IPS-NIHi7 (cell line): ENCODE data around the gene ZNF586.
"Not testable (repeated sequence)": the region's sequence is repeated elsewhere in the genome, so short reads cannot be mapped to it uniquely, and the experiment has no call there.

Source experiments
- DNase-seq: peaks from one replicate; pipeline ENCODE4 v3.0.0; 2012; ENCODE audit warnings: mixed read lengths; ENCODE audit errors: extremely low spot score

Gene ZNF586

GRCh38 chr19:57796580-57796979, 27.1 kb downstream of the ZNF586 start:
- not testable (repeated sequence) for DNase-seq

DNA sequence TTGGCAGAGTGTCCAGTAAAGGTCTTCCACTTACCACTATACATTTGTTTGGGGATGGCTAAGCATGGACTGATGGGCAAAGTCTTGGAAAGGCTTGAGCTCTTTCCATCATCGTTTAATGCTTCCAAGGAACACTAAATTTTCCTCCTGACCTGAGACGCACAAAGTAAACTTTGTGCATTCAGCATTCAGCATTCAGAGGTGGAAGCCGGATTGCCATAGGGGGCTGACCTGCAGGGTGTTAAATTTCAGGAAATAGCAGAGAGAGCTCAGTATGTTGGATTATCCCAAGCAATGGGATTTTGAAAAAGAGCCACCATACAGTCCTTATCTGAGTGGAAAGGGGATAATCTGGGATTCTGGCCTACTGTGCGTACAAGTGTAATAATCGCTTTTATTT, 31.2 kb downstream of the ZNF586 start:
- no peak for DNase-seq

DNA sequence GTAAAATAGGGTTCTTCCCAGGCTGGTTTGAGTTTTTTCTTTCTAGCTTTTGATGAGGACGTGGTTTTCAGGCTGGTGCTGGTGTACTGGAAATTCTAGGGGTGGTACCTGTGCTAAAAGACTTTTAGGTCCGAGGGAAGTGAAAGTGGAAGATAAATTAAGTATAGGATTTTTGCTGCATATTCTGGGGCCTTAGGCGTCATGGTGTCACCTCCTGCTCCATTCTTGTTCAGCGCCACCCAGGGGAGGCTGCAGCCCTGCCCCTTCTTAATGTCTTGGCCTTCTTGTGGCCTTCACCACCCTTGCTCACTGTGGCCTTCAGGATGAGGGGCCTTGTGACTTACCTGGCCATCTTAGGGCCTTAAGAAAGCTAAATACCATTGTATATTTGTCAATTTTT, 32.8 kb downstream of the ZNF586 start:
- DNase-seq, result no peak

DNA sequence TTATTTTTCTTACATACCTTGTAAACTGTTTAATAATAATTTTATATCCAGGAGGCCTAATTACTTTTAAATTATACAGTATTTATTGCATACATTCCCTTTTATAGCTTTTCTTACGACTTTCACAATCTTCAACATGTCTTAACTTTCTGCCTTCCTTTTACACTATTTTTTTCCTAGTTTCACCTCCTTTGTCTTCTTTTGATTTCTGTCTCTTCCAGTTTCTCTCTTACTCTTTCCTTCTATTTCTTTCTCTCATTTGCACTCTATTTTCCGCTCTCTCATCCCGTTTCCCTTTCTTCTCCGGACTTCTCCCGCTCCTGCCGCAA, 33.8 kb downstream of the ZNF586 start:
- DNase-seq, result no peak

DNA sequence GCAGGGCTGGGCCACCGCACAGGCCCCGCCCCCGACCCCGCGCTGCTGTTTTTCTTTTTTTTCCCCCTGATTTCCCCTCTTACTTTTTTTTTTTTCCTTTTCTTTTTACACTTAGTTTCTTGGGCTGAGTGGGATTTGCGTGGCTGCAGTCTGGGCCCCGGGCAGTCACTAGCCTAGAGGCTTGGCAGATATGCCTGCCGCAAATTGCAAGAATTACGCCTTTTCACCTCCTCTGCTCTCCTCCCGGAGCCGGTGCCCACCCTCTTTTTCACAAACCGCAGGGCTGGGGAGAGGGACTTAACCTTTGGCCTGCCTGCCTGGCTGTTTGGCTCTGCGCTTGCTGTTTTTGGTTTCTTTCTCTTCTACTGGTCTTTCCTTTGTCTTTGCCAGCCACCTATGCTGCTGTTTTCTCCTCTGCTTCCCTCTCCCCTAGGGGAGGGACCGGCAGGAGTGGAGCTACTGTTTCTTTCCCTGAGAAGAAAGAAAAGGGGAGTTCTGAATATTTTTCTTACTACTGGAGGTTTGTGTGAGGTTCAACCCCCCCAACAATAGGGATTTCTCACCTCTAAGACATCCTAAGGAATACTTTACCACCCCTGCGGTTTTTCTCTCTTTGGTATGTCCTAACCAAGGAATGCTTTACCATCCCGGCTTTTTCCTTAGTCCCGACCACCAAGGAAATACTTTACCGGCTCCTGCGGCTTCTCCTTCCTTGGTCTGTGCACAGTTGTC, 34.3 kb downstream of the ZNF586 start:
- DNase-seq, result peak; percentile 47

GRCh38 chr19:57807541-57807940, 38.1 kb downstream of the ZNF586 start:
- no peak for DNase-seq

DNA sequence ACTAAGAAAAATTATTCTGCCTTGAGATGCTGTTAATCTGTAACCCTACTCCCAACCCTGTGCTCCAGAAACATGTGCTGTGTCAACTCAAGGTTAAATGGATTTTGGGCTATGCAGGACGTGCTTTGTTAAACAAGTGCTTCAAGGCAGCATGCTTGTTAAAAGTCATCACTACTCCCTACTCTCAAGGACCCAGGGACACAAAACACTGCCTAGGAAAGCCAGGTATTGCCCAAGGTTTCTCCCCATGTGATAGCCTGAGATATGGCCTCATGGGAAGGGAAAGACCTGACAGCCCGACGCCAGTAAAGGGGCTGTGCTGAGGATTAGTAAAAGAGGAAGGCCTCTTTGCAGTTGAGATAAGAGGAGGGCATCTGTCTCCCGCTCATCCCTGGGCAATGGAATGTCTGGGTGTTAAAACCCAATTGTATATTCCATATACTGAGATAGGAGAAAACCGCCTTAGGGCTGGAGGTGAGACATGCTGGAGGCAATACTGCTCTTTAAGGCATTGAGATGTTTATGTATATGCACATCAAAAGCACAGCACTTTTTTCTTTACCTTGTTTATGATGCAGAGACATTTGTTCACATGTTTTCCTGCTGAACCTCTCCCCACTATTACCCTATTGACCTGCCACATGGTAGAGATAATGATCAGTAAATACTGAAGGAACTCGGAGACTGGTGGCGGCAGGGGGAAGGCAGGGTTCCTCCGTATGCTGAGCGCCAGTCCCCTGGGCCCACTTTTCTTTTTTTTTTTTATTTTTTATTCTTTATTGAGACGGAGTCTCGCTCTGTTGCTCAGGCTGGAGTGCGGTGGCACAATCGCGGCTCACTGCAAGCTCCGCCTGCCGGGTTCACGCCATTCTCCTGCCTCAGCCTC, 41.2 kb downstream of the ZNF586 start:
- DNase-seq, result not testable (repeated sequence)

- DNase-seq, result no peak
Observed at GRCh38 chr19:57812226-57812625, 42.8 kb downstream of the ZNF586 start.

DNA sequence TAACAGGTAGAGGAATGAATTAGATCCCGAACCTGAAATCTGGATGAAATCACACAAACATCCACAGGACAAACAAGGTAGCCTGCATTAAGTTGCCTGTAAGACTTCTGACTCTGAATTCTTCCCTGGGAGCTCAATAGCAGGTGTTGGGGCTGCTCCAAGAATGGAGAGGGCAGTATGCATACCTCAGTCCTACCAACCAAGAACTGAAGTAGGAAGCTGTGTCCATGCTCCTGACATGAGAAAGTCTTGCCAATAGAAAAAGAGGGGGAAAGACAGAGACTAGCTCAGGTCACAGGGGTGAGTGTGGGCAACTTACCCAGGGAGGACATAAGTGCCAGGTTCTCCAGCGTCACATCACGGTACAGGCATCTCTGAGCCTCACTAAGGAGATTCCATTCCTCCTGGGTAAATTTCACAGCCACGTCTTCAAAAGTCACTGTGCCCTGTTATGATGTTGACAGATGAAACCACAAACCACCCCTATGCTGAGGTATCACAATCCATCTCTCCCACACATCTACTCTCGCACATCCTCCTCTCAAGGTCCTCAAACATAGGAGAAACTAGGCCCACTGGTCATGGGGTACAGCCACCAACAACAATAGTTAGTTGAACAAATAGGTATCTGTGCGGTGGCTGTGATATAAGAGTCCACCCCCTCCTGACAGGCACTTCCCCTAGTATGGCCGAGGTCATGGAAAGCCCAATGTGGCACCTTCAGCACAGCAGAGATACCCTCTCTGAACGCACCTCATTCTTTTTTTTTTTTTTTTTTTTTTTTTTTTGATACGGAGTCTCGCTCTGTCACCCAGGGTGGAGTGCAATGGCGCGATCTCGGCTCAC, 43.7 kb downstream of the ZNF586 start:
- DNase-seq, result not testable (repeated sequence)

GRCh38 chr19:57813919-57814504, 44.5 kb downstream of the ZNF586 start:
- DNase-seq, result no peak

- DNase-seq, result peak; percentile 76
Observed at GRCh38 chr19:57814505-57815246, 45.2 kb downstream of the ZNF586 start, which contains the start of gene ZNF552. Gene ZNF552, minus strand, starts transcription at chr19:57814913. Its CDS starts 170 bp downstream, at chr19:57814743.

GRCh38 chr19:57815247-57816075, 46.0 kb downstream of the ZNF586 start:
- DNase-seq, result no peak

DNA sequence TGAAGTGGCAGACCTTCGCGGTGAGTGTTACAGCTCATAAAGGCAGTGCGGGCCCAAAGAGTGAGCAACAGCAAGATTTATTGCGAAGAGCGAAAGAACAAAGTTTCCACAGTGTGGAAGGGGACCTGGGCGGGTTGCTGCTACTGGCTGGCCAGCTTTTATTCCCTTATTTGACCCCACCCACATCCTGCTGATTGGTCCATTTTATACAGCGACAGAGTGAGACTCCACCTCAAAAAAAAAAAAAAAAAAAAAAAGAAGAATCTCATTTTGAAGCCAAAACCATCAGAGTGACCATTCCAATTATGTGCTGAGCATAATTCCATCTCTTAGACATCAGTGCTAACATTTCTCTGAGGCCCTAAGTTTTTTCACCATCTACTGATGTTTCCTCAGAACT, 47.2 kb downstream of the ZNF586 start:
- DNase-seq, result no peak

DNA sequence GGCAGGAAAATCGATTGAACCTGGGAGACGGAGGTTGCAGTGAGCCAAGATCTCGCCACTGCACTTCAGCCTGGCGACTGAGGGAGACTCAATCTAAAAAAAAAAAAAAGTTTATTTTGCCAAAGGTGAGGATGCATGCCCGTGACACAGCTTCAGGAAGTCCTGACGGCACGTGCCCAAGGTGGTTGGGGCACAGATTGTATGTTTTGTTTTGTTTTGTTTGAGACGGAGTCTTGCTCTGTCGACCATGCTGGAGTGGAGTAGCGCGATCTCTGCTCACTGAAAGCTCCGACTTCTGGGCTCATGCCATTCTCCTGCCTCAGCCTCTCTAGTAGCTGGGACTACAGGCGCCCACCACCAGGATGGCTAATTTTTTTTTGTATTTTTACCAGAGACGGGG, 48.5 kb downstream of the ZNF586 start:
- no peak for DNase-seq

- no peak for DNase-seq
Observed at GRCh38 chr19:57818378-57818777, 48.9 kb downstream of the ZNF586 start.

- peak; percentile 84 for DNase-seq
Observed at GRCh38 chr19:57819475-57820148, 50.1 kb downstream of the ZNF586 start.

DNA sequence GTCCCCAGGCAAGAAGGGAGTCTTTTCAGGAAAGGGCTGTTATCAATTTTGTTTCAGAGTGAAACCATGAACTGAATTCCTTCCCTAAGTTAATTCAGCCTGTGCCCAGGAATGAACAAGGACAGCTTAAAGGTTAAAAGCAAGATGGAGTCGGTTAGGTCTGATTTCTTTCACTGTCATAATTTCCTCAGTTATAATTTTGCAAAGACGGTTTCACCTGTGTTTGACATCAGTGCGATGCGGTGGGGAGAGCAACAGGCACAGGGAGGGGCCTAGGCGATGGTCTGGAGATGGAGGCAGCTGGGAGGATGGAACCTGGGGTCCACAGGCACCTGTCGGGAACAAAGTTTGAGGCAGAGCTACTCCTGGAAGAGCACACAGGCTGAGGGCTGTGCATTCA, 51.1 kb downstream of the ZNF586 start:
- no peak for DNase-seq

GRCh38 chr19:57821095-57821494, 51.6 kb downstream of the ZNF586 start:
- DNase-seq, result not testable (repeated sequence)

DNA sequence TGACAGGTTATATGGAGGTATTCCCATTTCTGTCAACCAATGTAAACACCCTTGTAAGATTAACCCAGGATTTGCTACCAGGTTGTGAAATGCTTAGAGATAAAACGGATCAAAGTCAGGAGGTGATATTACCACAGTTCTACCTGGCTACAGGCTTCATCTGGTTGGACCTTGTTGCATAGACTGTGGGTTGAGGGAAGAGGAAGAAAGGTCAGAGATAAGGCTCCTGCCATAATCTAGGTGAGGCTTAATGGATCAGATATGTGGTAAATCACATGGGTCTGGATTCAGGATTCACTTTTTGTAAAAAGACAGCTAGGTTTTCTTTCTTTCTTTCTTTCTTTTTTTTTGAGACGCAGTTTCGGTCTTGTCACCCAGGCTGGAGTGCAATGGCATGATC, 52.0 kb downstream of the ZNF586 start:
- DNase-seq, result not testable (repeated sequence)
